Colon (tissue), 2 donors: Measurements from ENCODE around the gene MVK.

Source experiments
- FAIRE-seq: peaks from 2 replicates; lab custom pipeline; 2012; peaks lifted over from hg19 to GRCh38; lab: Jason Lieb, UNC
- donor health status: control.
- donor health status: control.

The MVK gene

DNA sequence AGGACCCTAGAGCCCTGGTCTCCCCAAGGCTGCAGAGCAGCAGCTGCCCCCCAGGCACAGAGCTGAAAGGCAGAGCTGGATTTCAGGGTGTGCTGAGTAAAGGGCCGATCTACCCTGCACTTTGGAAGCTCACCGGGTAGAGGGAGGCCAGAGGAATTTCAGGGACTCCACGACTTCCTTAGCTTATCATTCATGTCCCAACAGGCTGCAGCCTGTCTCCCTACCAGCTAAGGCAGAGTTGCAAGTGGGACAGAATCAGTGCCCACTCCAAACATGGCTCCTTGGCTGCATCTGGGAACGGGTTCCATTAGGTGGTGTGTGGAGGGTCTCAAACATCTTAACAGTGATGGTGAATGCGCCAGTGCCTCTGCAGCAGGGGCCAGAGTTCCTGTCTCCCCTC, 27.8 kb upstream of the MVK start:
- FAIRE-seq: no peak

DNA sequence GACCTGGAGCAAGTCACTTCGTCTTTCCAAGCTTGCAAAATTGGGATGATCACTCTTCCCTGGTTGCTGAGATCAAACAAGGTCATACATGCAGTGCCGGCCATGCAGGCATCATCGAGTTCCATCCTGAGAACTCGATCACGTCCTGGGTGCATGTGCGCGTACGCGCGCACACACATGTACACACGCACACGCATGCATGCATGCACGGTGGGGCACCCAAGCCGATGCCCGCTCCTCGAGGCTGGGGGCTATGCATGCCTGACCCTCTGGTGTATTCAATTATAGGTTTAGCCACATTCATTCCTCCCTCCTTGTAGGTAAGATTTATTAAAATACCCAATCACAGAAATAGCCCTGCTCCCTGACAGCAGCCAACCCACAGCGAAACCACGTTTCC, 26.3 kb upstream of the MVK start:
- FAIRE-seq: no peak

DNA sequence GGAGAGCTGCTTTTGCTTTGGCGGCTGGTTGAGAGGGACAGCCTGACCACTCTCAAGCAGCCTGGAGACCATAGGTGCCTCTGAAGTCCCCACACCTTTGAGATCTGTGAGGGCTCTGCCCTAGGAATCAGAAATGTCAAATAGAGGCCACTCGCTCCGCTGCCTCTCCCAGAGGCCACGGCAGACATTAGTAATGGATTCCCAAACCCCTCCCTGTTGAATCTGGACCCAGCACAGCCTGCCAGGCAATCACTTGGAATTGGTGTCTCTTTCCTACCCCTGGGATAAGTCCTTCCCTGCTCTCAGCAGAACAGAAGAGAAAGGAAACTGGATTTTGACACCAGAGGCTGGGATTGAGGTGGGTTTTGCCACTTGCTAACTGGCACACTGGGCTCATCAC, 25.3 kb upstream of the MVK start:
- FAIRE-seq: no peak

DNA sequence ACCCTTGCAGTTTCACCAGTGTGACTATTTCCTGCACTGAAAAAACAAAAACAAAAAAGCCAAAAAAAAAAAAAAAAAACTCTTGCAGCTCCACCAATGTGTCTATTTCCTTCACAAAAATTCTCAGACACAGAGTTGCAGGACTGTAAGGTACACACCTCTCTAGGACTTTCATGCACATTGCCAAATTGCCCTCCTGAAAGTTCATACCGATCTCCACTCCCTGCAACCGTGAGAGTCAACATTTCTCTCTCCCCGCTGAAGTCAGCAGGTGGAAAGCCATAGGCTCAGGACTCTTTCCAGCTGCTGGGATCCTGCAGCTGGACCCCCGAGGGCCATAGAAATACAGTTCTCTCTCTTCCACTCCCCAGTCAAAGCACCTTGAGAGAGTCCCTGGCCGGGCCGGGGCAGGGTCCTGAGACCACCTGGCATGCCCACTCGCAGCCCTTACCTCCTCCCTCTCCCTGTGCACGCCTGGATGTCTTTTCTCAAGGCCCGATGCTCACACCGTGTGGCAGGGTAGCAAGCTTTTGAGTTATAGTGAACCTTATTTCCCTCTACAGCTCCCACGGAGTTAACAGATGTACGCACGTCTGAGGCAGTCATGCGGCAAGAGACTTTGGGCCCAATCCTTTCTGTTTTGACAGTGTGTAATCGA, 23.9 kb upstream of the MVK start:
- FAIRE-seq: no peak

DNA sequence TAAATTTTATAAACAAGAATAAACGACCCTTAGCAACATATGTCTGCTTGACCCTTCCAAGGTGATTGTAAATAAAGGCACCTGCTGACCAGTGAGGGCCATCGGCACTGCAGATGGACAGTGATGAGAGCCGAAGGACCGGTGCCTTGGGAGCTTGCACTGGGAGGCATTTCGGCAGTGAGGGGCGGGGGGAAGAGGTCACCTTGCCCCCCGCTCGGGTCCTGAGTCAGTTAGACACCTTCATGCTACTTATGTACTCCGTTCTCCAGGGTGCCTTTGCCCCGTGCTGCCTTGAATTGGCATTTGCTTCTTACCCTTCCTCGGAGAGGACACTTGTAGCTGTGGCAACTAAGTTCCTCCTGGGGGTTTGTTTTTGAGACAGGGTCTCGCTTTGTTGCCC, 23.3 kb upstream of the MVK start:
- no peak for FAIRE-seq

DNA sequence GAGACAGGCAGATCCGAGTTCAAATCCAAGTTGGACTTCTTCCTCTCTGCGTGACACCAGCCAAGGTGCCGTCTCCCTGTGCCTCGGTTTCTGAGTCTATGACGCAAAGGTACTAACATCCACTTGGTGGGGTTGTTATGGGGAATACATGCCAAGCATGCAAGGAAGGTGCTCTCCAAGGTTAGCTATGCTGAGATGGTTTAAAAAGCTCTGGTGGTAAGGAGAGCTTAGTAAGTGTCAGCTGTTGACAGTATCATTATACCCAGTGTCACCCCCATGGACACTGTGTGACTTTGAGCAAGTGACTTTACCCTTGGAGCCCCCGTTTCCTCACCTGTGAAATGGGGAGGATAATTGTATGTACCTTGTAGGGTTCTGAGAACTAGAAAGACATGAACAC, 22.5 kb upstream of the MVK start:
- FAIRE-seq: no peak

DNA sequence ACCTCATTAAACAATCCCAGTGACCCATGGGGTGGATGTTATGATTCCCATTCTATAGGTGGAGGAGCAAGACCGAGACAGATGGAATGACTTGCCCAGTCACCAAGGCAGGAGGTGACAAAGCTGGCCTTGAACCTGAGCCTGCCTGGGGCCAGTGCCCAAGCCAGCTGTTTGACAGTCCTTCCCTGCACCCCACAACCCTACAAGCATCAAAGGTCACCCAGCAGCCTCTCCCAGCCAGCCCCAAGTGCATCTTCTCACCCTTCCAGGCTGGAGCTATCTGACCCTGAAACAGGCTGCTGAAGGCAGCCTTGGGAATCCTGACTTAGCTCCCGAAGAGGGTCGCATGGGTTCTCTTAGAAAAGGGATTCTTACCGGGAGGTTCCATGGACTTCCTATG, 20.6 kb upstream of the MVK start:
- no peak for FAIRE-seq

DNA sequence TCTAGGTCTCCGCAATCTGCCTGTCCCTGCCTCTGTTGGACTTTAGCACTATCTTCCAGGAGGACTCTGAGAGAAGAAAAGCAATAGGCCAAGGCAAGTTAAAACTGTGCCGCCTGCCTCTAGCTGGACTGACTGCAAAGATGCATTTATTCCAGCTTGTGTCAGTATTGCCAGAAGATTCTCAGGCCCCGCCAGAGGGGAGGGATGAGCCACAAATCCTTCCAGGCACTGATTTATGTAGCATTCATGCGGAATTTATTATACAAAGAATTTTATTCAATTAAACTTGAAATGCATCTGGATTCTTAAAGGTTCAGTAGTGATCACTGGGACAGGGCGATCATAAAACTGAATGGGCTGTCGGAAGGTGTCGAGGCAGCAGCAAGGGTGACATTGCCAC, 20.1 kb upstream of the MVK start:
- FAIRE-seq: no peak

DNA sequence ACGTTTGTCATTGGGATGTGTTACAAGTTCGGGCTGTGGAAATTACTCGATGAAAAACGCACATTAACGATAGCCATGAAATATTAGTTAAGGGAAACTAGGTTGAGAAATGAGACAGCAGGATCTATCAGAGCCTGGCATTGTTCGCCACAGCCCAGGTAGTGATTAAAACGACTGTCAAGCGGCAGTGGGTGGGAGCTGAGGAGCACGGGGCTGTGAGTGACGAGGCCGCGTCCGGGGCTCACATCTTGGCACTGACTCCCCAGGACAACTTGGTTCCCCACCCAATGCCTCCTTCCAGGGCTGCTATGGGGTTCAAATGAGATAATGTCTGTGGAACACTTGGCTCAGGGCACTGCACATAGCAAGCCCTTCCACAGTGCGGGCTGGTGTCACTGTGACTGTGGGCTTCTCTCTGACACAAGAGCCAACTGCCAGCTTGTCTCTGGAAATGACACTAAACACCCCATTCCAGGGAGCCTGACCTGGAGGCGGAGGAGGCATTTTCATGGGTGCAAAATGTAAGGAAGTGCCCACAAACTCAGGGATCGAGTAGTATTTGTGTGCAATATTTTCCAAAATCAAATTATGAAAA, 19.6 kb upstream of the MVK start:
- no peak for FAIRE-seq

DNA sequence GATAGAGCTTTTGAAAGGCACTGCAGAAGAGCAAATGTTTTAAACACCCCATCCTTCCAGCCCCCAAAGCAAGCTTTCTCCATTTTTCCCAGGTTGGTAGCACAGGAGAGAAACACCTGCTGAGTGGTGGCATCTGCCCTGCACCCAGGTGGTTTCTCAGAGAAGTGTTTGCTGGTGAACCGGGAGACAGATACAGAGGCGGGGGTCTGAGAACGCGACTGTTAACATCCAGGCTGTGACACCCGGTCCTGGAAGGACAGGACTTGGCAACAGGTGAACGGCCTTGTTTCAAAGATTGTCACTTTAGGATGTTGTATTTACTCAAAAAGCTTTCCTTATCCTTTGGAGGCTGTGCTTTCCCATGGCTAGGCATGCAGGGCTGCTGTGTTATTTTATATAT, 18.8 kb upstream of the MVK start:
- no peak for FAIRE-seq

DNA sequence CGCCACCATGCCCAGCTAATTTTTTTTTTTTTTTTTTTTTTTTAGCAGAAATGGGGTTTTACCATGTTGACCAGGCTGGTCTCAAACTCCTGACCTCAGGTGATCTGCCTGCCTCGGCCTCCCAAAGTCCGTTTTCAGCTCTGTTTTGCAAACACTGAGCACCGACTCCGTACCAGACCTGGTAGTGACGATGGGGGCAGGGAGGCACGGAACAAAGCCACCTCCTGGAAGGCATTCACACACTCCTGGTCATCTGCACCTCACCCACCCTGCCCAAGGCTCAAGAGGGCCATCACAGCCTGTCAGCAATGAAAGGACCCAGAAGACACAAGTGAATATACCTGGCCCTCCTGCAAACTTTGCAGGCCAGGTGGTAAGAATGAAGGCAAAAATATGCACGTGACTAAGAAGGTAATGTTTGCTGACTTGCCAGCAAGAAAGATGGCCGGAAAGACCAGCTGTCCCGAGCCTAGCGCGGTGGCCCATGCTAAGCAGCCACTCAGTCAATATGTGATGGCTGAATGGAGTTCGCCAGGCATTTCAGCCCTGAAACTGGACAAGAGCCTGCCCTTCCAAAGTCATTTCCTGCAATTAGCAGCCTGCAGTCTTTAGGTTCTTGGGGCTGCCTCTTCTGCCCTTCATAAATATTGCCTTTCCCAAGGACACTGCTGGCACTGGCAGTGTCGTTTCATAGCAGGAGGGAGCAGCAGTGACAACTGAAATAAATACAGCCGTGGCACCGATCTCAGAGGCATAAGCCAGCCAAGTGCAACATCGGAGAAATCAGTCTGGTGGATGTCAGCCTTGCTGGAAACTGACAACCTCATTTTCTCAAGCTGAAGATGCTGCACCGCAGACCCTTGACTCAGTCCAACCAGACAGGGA, 17.9 kb upstream of the MVK start:
- FAIRE-seq: no peak

DNA sequence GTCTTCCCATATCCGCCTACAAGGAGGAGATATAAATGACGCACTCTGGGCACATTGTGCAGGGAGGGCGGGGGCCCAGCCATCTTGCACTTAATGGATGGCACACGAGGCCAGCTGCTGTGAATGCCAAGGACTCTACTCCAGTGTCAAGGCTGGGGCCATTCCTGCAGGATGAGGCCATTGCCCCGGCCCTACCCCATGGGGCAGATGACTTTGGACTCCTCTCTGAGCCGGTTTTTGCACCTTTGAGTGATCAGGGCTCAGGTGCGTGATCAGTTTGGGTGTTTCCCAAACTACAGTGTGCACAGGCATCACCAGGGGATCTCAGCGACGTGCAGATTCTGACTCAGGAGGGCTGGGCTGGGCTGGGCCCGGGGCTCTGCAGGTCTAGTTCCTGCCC, 16.4 kb upstream of the MVK start:
- FAIRE-seq: no peak

DNA sequence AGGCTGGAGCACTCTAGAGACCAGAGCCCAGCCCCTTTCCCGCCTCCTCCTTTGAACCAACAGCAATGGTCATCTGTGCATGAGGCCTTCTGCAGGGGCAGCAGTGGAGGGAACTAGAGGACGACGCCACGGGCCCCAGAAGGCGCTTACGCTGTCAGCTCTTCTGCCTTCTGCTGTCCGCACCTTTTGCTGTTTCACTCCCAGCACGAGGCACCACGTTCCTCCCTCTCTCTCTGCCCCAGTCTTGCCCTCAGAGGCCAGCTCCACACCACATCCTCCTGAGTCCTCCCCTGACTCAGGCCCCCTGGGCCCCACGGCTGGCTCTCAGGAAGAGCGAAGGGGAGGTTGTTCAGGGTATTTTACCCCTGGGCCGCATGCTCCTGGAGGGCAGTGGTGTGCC, 15.8 kb upstream of the MVK start:
- FAIRE-seq: no peak

DNA sequence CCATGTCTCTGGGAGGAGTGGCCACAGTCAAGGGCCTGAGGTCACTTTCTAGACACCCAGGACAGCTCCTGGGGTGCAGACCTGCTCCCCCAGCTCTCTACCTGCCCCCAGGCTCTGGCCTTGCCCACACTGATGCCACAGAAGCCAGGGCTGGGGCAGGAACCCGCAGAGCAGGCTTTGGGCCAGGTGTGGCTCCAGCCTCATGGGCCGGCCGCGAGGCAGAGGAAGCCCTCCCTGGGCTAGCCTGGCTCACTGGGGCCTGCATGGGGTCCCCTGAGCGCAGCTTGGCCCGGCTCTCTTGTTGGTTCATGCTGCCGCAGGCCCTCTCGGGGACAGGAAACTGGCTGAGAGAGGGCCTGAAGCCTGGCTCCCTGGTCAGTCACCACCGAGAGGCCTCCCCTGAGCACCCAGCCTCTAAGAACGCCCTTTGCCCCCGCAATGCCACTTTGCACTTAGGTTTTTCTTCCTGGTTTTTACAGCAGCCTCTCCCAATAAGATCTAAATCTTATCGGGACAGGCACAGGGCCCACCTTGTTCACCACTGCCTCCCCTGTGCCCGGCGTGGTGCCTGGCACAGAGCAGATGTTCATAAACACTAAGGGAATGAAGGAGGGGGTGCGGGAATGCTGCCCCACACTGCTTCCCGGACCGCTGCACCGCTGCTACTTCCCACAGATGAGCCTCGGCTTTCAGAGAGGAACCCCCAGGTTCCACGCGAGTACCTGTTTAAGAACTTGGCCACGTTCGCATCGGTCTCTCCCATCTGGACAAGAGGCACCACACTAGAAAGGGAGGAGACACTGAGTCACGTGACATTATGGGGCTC, 15.0 kb upstream of the MVK start:
- no peak for FAIRE-seq

DNA sequence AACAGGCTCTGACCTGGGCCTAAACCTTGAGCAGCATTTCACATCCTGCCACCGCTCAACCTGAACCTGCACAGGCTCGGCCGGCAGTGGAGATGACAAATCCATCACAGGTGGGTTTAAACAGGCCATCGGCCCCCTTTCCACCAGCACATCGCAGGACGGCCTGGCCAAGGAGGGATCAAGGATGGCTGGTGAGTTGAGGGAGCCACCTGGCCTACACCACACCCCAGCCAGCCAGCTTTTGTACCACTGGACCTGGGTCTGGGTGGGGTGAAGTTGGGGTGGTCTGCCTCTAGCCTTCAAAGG, 14.4 kb upstream of the MVK start:
- no peak for FAIRE-seq

DNA sequence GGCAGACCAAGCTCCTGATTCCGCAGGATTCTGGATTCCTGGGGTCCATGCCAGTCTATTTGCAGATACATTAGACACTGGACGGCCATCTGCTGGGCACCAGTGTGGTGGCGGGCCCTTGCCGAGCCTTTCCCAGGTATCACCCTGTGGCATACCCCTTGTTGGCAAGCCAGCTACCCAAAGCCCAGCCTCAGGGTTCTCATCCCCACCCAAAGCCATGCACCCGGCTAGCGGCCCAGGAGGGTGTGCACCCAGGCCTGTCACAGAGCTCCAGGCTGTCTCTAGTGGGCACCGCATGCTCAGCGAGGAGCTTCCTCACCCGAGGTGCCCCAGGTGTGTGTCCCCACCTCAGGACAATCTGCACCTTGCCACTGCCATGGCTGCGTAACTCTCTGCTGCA, 14.0 kb upstream of the MVK start:
- no peak for FAIRE-seq

DNA sequence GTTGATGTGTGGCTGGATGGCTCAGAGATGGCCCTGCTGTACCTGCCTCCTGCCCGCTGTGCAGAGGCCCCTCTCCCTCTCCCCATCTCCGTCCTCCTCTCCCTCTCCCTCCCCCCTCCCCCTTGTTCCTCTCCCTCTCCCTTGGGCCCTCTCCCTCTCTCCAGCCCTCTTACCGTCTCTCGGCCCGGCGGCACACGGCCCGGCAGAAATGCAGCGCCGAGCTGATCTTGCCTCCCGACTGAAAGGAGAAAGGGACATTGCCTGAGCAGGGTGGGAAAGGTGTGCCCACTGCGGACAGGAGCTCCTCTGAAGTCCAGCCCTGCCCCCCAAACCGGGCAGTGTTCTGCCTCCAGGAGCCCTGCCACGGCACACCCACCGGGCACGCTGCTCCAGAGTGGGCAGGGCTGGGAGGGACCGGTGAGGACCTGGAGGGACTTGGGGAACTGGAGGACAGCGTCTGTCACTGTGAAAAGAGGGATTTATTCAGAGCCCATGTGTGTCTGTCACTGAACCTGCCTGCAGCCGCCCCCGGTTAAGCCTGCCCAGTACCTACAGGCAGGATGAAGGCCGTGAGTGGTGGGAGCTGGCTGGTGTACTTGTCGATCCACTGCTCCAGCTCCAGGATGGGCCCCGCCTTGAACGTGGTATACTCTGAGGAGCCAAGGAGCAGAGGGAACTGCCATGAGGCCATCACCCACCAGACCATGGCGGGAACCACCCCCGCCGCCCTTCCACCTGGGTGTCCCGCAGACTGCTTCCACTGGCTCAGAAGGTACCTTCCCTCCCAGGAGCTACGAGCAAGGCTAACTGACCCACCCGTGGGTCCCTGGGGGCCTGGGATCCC, 12.5 kb upstream of the MVK start:
- no peak for FAIRE-seq

DNA sequence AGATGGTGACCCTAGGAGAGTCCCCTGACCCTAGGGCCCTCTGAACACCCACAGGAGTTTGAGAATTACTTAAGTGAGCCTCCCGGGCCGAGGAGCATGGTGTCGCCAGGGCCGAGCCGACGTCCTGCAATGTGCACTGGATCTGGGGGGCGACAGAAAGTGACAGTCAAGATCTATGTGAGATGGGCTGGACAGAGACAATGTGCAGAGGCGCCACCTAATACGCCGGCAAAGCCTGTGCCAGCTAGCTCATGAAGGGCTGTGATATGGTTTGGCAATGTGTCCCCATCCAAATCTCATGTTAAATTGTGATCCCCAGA, 11.9 kb upstream of the MVK start:
- FAIRE-seq: no peak

DNA sequence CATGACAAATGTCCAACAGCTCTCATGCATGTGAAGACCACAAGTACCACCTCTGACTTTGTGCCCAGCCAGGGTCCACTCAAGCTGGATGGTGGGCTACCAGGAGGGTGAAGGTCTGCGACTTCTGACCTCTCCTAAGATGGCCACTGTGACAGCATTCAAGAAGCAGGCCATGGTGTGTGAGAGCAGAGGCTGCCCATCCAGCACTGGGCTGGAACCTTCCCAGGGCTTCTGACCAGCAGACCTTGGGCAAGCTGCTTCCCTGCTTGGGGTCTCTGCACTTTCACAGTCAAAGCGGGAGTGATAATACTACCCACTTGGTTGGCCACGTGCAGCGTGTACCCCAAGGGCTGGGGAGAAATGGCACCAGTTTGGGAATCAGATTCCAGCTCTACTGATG, 10.7 kb upstream of the MVK start:
- FAIRE-seq: no peak

DNA sequence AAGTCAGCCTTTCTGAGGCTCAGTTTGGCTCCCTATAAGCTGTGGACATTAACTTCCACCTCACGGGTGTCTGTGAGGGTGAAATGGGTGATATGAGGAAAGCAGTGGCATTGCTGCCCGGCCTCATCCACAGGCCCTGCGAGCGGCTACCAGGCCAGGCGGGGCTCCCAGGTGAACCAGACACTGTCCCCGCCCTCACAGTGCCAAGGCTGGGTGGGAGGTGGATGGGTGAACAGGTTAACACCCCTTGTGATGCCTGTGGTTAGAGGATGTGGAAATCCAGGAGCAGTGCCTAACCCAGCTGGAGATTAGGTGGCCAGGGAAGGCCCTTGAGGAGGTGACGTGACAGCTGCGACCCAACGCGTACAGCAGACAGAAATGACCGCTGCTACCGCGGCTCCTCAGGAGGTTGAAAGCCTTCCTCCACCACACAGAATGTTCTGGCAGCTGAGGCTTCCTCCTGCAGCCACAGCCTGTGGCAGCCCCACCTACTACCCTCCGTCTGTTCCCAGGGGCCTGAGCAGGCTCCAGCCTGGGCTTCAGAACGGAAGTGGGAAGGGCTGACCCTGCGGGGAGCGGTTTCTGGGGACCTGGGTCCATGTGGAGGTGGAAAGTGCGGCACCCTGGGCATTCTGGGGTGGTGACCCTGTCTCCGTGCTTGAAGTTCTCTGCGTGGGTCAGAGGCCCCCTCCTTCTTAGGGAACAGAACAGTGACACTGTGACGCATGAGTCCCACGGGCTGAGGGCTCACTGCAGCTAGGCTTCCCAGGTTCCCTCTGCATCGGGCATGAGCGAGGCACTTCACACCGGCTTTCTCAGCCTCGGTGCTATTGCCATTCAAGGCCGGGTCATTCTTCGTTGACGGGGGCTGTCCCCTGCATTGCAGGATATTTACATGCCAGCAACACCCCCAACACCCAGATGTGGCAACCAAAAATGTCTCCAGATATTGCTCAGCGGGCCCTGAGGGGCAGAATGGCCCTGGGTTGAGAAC, 10.0 kb upstream of the MVK start:
- FAIRE-seq: no peak

DNA sequence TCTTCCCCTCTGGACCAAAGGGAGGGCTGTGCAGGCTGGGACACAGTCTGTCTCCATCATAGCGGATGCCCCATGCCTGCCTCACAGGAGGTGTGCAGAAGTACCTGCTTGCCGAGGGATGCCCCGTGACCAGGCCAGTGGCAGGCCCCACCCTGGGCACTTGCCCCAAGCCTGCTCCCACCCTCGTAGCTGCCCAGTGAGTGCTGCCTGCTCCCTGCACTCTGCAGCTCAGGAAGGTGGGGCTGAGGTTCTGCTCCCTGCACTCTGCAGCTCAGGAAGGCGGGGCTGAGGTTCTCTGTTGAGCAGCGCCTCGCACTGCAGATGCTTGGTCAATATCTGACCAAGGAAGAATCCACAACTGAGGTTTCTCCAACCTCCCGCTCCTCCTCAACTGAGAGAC, 7.2 kb upstream of the MVK start:
- no peak for FAIRE-seq
